Vagina (tissue), 2 donors: ENCODE measurements around the gene SMIM21.

Source experiments
- CTCF ChIP-seq, 3 experiments: fragments of 450-650 bp in 2 of 3; fragments of 200-600 bp in 1 of 3; sonication (generic) in 1 of 3; IDR thresholded peaks; one replicate each; pipeline ENCODE4 v1.5.1; 2017 to 2019; ENCODE audit warnings: antibody characterized with exemption in 3 of 3, mild to moderate bottlenecking in 2 of 3, moderate library complexity in 2 of 3
- POLR2A ChIP-seq, 2 donors: fragments of 450-650 bp; IDR thresholded peaks; one replicate each; pipeline ENCODE4 v1.6.1; 2017; ENCODE audit warnings: antibody characterized with exemption in 2 of 2, mild to moderate bottlenecking in 2 of 2, moderate library complexity in 2 of 2

DNA sequence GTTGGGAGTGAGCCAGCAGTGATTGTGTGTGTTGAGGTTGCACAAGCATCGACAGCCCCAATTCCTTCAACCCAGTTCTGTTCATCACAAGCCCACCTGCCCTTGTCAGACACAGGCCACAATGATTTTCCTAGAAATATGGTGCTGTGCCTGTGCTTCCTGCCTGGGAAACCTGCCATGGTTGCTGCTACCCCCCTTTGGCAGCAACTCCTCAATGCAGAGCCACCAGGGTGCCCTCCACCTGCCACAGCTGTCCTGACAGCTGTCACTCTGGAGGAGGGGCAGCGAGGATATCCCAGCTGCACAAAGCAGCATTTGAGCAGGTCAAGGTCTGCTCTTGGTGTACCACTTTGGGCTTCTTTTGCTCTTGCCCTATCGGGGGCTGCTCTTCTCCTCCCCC is 27.1 kb downstream of the SMIM21 start:
- TF ChIP-seq CTCF (IDR thresholded peaks at IDR 0.05) (no peak), POLR2A (IDR thresholded peaks at IDR 0.05) (no peak)
